Stimulated activated CD8-positive, alpha-beta memory T cell treated with anti-CD3 and anti-CD28 coated beads, Interleukin-7, amount 100 ng/mL, for 48 hours (primary cell): ENCODE results near the gene RHBDD3.

Source experiments
- DNase-seq, 2 donors: peaks; one replicate each; pipeline ENCODE4 v3.0.0-alpha.2; 2020; ENCODE audit warnings: low read depth in 1 of 2; ENCODE audit errors: extremely low read depth in 1 of 2

The RHBDD3 gene

DNA sequence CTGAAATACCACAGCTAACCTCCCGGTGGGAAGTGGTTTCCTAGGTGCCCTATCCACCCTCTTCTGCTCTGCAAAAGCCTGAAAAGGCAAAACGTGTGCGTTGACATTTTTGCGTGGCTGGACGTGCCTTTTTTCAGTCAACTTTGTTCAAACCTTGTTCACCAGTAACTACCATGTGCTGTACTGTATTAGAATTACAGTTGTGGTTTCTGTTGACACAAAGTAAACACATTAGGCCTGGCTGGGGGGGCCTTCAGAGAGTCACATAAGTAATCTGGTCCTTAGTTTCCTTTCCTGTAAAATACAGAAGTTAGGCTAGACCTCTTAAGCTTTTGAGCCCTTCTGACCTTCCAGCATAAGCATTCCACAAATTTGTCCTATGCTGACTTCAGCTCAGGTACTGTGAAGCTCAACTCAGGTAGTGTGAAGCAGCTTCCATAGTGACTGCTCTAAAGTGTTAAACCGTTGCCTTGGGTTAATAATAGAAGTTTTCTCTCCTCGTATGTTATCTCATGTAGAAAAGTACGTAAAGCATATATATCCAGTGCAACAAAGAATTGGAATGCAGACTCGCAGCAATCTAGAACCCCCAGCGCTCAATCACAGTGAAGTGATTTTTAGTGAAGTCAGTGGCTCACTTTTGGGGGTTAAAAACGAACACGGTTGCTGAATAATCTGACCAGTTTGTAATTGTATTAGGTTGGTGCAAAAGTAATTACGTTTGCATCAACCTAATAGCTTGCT lies 2.1 kb upstream of the RHBDD3 start:
- no peak for DNase-seq

- DNase-seq, result no peak
Measured at GRCh38 chr22:29269230-29269604, 1.4 kb upstream of the RHBDD3 start.

GRCh38 chr22:29268511-29269229 lies 889 bp upstream of the RHBDD3 start:
- peak in 1 of 2 donors; percentile 19 for DNase-seq

GRCh38 chr22:29267462-29267857 lies 321 bp downstream of the RHBDD3 start:
- no peak for DNase-seq

GRCh38 chr22:29266564-29267461 lies 968 bp downstream of the RHBDD3 start:
- no peak for DNase-seq

GRCh38 chr22:29265929-29266328 lies 1.9 kb downstream of the RHBDD3 start:
- no peak for DNase-seq

- DNase-seq, result no peak
Measured at GRCh38 chr22:29265305-29265704, 2.5 kb downstream of the RHBDD3 start.

GRCh38 chr22:29263791-29264276 lies 3.9 kb downstream of the RHBDD3 start:
- no peak for DNase-seq

- DNase-seq, result no peak
Measured at GRCh38 chr22:29260601-29261315, 7.0 kb downstream of the RHBDD3 start.

GRCh38 chr22:29260031-29260560 lies 7.7 kb downstream of the RHBDD3 start:
- DNase-seq, result no peak

DNA sequence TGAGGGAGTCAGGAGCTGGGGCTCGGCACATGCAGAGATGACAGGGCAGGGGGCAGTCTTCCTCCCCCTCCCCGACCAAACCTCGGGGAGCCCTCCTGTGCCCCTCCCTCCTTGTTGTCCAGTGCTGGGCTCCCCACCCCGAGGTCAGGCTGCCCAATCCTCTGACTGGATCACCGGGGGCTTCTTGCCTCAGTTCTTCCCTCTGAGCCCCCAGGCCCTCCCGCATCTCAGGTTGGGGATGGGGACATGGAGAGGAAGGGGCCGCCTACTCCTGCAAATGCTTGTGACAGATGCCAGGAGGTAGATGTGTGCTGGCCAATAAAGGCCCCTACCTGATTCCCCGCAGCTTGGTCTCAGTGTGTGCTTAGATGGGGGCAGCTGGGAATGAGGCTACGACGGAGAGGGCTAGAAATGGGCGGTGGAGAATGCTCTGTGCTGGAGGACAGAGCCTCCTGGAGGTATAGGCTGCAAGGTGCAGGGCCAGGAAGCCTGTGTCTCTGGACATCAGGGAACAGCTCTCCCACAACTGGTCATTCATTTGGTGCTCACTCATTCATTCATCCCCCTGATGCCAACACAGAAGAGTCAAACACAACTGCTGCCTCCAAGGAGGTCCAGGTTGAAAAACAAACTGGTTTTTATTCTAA lies 8.4 kb downstream of the RHBDD3 start:
- no peak for DNase-seq

DNA sequence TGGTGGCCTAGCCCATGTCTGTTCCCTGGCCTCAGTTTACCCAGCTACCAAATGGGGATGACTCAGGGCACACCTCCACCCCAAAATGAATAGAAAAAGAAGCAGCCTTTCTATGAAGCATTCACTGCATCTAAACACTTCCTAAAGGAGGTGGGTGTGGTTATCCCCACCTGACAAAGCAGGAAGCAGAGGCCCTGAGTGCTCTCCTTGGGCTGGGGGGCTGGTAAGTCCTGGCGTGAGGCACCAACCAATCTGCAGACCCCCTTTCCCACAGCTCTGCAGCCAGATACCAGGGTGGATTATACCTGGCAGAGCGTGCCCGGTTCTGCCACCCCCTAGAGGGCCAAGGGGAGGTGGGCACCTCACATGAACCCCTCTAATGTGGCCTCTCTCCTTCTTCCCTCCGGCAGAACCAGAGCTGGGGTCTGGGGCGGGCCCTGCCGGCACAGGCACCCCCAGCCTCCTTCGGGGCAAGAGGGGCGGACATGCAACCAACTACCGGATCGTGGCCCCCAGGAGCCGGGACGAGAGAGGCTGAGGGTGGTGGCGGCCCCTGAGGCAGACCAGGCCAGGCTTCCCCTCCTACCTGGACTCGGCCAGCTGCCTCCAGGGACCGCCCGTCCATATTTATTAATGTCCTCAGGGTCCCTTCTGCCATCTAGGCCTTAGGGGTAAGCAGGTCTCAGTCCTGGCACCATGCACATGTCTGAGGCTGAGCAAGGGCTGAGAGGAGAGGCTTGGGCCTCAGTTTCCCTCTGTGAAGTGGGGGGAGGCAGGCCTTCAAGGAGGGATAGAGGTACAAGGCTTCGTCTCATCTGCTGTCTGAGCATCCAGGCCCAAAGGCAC lies 9.2 kb downstream of the RHBDD3 start:
- no peak for DNase-seq

DNA sequence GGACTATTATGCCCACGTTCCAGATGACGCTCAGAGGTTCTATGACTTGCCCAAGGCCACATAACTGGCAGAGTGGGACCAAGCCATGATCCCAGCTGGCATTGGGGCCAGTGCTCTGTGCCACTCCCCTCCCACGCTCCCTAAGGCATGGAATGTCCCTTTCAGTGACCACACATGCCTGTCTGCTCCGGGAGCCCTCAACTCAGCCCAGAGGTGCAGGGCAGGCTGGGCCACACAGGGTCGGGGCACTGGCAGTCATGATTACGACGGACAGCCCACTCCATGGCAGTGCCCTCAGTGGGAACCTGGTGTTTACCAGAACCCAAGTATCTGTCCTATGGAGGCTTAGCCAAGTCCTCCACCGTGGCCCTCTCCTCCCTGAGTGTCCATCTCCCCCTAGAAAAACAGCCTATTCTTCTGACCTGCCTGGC lies 10.0 kb downstream of the RHBDD3 start:
- no peak for DNase-seq

DNA sequence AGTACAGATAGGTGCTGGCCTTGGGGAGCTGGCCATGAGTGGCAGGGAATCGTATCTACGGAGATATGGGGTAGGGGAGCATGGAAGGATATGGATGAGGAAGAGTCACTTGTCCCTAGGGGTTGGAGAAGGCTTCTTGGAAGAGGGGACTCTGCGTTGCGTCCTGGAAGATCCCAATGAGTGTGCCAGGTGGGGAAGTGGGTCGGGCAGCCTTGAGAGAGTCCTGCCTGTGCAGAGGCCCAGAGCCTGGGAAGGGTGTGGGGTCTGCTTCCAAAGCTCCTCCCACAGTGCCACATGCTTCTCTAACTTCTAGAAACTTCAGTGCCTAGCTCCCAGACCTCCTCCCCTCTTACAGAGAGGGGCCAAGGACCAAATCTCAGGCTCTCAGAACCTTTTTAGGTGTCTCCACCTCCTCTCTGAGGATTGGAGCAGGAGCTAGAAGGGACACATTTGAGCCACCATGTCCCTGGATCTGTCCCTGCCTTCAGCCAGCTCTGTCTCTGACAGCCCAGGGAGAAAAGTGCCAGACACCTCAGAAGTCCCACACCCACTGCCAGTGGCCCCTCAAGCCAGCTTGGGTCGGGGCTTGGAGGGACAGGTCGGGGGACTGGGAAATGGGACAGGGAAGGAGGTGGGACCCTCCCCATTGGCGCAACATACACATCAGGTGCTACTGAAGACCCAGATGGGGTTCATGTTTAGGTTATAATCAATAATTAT lies 11.0 kb downstream of the RHBDD3 start:
- no peak for DNase-seq

DNA sequence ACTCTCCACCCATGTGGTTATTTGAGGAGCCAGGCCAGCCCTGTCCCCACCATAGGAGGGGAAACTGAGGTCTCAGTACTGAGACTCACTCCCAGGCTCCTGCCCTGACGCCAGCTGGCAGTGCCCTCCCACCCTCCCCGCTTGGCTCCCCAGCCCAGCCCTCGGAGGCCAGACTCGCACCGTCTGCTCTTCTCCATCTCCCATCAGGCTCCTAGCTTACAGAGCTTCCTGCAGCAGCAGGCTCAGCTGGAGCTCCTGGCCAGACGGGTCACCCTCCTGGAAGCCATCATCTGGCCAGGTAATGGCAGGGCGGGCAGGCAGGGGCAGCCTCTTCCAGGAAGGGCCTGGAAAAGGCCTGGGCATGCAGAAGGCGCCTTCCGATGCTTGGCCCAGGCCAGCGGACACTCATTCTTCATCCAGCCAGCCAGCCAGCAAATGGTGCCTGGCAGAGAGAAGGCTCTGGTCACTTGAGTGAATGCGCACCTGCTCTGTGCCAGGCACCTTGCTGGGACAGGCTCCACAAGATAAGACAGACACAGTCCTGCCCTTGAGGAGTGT lies 12.6 kb downstream of the RHBDD3 start:
- no peak for DNase-seq

- no peak for DNase-seq
Measured at GRCh38 chr22:29254286-29254660, 13.5 kb downstream of the RHBDD3 start.

- no peak for DNase-seq
Measured at GRCh38 chr22:29253561-29254285, 14.1 kb downstream of the RHBDD3 start.
